ENCODE results near the gene YES1. TPM values are rescaled to one million over a fixed set of nuclear protein-coding genes. Genes with fewer than 3 reads are reported as not detected.

Gene YES1
- total and polyA plus RNA-seq, 2 donors (not counting 3 experiments of a cell fraction or from before 2014, with no cell fraction given) = 16.5 to 92.3 TPM

- Histone ChIP-seq H3K4me3 (replicated peaks in 1 of 3; ENCODE audit: insufficient read depth in 1 of 3, low read depth in 1 of 3, low read length in 3 of 3) (no peak overlapping the region), H3K4me2 (ENCODE audit: insufficient read depth, low read length) (no peak overlapping the region), H3K4me1 (ENCODE audit: control insufficient read depth, extremely low read depth, insufficient read depth, low read length) (no peaks in the 10 kb centered on the region), H3K9me1 (replicated peaks; ENCODE audit: control insufficient read depth, extremely low read depth, insufficient read depth, low read length) (no peaks in the 10 kb centered on the region), H3K27ac (ENCODE audit: insufficient read depth, low read depth, low read length) (no peak overlapping the region), H3K36me3 (ENCODE audit: control insufficient read depth in 2 of 2, extremely low read depth in 1 of 2, insufficient read depth in 2 of 2, low read length in 2 of 2) (peaks cover 0 to 2% of the 10 kb centered on the region in 2 experiments), H3K9ac (replicated peaks; ENCODE audit: extremely low read depth, insufficient read depth, low read length) (no peak overlapping the region), H3K79me2 (ENCODE audit: control insufficient read depth, insufficient read depth, low read length) (no peaks in the 10 kb centered on the region), H2AFZ (ENCODE audit: low read depth, low read length) (no peak overlapping the region), H3K27me3 (ENCODE audit: control insufficient read depth in 2 of 2, insufficient read depth in 2 of 2, low read length in 2 of 2) (no peaks in the 10 kb centered on the region), H3K9me3 (replicated peaks; ENCODE audit: control insufficient read depth, insufficient read depth, low read length) (no peaks in the 10 kb centered on the region), H4K20me1 (replicated peaks; ENCODE audit: control insufficient read depth, extremely low read depth, insufficient read depth, low read length) (no peaks in the 10 kb centered on the region)
- DNase-seq (ENCODE audit: low read depth, low spot score) = no peak
- POLR2A ChIA-PET = interaction anchor here (0.6 kb wide), 1 partner anchor 9 kb away, joined by 9 read pairs; no protein-coding TSS in a partner anchor
- dilution Hi-C loops (cut with MboI; ENCODE audit: extremely low pct_ligation_motif_present, low sequenced_read_pairs) (no loop called here), intact Hi-C loops (cut with micrococcal nuclease) (no loop called here)
- CTCF ChIA-PET = interaction anchor here (1.8 to 3.1 kb wide), 3 partner anchors 23 to 123 kb away, joined by 5 to 23 read pairs (median 14); no protein-coding TSS in a partner anchor
- no peak for FAIRE-seq
- no peak for TF ChIP-seq GATA2 (IDR thresholded peaks at IDR 0.05; ENCODE audit: insufficient read depth, insufficient read length, low read depth, low read length)
- TF ChIP-seq, protein P1, sequence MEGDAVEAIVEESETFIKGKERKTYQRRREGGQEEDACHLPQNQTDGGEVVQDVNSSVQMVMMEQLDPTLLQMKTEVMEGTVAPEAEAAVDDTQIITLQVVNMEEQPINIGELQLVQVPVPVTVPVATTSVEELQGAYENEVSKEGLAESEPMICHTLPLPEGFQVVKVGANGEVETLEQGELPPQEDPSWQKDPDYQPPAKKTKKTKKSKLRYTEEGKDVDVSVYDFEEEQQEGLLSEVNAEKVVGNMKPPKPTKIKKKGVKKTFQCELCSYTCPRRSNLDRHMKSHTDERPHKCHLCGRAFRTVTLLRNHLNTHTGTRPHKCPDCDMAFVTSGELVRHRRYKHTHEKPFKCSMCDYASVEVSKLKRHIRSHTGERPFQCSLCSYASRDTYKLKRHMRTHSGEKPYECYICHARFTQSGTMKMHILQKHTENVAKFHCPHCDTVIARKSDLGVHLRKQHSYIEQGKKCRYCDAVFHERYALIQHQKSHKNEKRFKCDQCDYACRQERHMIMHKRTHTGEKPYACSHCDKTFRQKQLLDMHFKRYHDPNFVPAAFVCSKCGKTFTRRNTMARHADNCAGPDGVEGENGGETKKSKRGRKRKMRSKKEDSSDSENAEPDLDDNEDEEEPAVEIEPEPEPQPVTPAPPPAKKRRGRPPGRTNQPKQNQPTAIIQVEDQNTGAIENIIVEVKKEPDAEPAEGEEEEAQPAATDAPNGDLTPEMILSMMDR (IDR thresholded peaks at IDR 0.05; ENCODE audit: extremely low read depth in 1 of 2, insufficient read depth in 1 of 2, low read depth in 1 of 2, low read length in 2 of 2) = no peak
- TF ChIP-seq MYC (IDR thresholded peaks at IDR 0.05; ENCODE audit: low read depth, low read length) = no peak
- TF ChIP-seq JUN (IDR thresholded peaks at IDR 0.05; ENCODE audit: borderline replicate concordance, insufficient read depth, insufficient read length, low read depth) = no peak
- TF ChIP-seq POLR2A (IDR thresholded peaks at IDR 0.05; ENCODE audit: low read depth, low read length) = no peak
- BruUV-seq (replicated peaks) = no TSS peak
Observed at GRCh38 chr18:717003-717402, 95.0 kb downstream of the YES1 start.

- dilution Hi-C loops (cut with MboI; ENCODE audit: extremely low pct_ligation_motif_present, low sequenced_read_pairs) = no loop called here
- Histone ChIP-seq H3K9ac (replicated peaks; ENCODE audit: extremely low read depth, insufficient read depth, low read length) (no peak overlapping the region), H3K27me3 (ENCODE audit: control insufficient read depth in 2 of 2, insufficient read depth in 2 of 2, low read length in 2 of 2) (no peaks in the 10 kb centered on the region), H3K4me2 (ENCODE audit: insufficient read depth, low read length) (no peak overlapping the region), H3K36me3 (ENCODE audit: control insufficient read depth in 2 of 2, extremely low read depth in 1 of 2, insufficient read depth in 2 of 2, low read length in 2 of 2) (peaks cover 0 to 2% of the 10 kb centered on the region in 2 experiments), H3K27ac (ENCODE audit: insufficient read depth, low read depth, low read length) (no peak overlapping the region), H3K79me2 (ENCODE audit: control insufficient read depth, insufficient read depth, low read length) (peaks cover 9% of the 10 kb centered on the region), H4K20me1 (replicated peaks; ENCODE audit: control insufficient read depth, extremely low read depth, insufficient read depth, low read length) (no peaks in the 10 kb centered on the region), H2AFZ (ENCODE audit: low read depth, low read length) (no peak overlapping the region), H3K9me3 (replicated peaks; ENCODE audit: control insufficient read depth, insufficient read depth, low read length) (no peaks in the 10 kb centered on the region), H3K4me3 (replicated peaks in 1 of 3; ENCODE audit: insufficient read depth in 1 of 3, low read depth in 1 of 3, low read length in 3 of 3) (no peak overlapping the region), H3K4me1 (ENCODE audit: control insufficient read depth, extremely low read depth, insufficient read depth, low read length) (peaks cover 5% of the 10 kb centered on the region), H3K9me1 (replicated peaks; ENCODE audit: control insufficient read depth, extremely low read depth, insufficient read depth, low read length) (no peaks in the 10 kb centered on the region)
- FAIRE-seq (no peak), DNase-seq (ENCODE audit: low read depth, low spot score) (peak; percentile 28)
- intact Hi-C loops (cut with micrococcal nuclease) = no loop called here
- ChIA-PET CTCF (interaction anchor here (0.8 to 3.1 kb wide), 10 partner anchors 9 to 124 kb away, joined by 3 to 23 read pairs (median 4); no protein-coding TSS in a partner anchor), POLR2A (interaction anchor here (1.5 kb wide), 1 partner anchor 117 kb away, joined by 3 read pairs; no protein-coding TSS in a partner anchor)
- BruUV-seq (replicated peaks) = no TSS peak
- TF ChIP-seq JUN (IDR thresholded peaks at IDR 0.05; ENCODE audit: borderline replicate concordance, insufficient read depth, insufficient read length, low read depth) (no peak), FOS (IDR thresholded peaks at IDR 0.05; ENCODE audit: borderline replicate concordance, insufficient read depth, low read length) (peak; percentile 18), POLR2A (IDR thresholded peaks at IDR 0.05; ENCODE audit: low read depth, low read length) (no peak)
Observed at GRCh38 chr18:715626-716025, 96.4 kb downstream of the YES1 start.

Measured in endothelial cell of umbilical vein (primary cell).